H1 (cell line): ENCODE data around the gene SV2A.

Source experiments
- JUN ChIP-seq: IDR thresholded peaks from 2 replicates; pipeline ENCODE4 v1.6.1; 2011; ENCODE audit warnings: low read depth, mild to moderate bottlenecking, improper control_type of control experiment, low read length
- TF ChIP-seq, protein P1 (sequence below), 3 experiments: IDR thresholded peaks; 1 replicate in 2 of 3; 2 replicates in 1 of 3; pipeline versions ENCODE4 v1.5.1 to v1.6.1; 2011; ENCODE audit warnings: low read length in 3 of 3, mild to moderate bottlenecking in 3 of 3, inconsistent platforms in 2 of 3, low read depth in 1 of 3, moderate library complexity in 1 of 3; ENCODE audit not compliant: insufficient read depth in 1 of 3; ENCODE audit errors: control extremely low read depth in 1 of 3

- TF ChIP-seq, protein P1, sequence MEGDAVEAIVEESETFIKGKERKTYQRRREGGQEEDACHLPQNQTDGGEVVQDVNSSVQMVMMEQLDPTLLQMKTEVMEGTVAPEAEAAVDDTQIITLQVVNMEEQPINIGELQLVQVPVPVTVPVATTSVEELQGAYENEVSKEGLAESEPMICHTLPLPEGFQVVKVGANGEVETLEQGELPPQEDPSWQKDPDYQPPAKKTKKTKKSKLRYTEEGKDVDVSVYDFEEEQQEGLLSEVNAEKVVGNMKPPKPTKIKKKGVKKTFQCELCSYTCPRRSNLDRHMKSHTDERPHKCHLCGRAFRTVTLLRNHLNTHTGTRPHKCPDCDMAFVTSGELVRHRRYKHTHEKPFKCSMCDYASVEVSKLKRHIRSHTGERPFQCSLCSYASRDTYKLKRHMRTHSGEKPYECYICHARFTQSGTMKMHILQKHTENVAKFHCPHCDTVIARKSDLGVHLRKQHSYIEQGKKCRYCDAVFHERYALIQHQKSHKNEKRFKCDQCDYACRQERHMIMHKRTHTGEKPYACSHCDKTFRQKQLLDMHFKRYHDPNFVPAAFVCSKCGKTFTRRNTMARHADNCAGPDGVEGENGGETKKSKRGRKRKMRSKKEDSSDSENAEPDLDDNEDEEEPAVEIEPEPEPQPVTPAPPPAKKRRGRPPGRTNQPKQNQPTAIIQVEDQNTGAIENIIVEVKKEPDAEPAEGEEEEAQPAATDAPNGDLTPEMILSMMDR (IDR thresholded peaks at IDR 0.05; ENCODE audit: control extremely low read depth in 1 of 3, insufficient read depth in 1 of 3, low read depth in 1 of 3, low read length in 3 of 3), result no peak
- TF ChIP-seq JUN, result no peak
Observed at GRCh38 chr1:149929856-149930255, 12.2 kb upstream of the SV2A start.
